Adrenal gland (tissue), 5 donors: Measurements from ENCODE around the gene SAMHD1.

Experiments
- CTCF ChIP-seq, 6 experiments: fragments of 450-650 bp in 4 of 6; fragments of 200-600 bp in 2 of 6; sonication (generic) in 1 of 6; IDR thresholded peaks; 1 replicate in 5 of 6; 2 replicates in 1 of 6; pipeline versions ENCODE4 v1.5.1 to v1.8.0; 2016 to 2021; ENCODE audit warnings: antibody characterized with exemption in 6 of 6, mild to moderate bottlenecking in 2 of 6, moderate library complexity in 1 of 6
- POLR2A ChIP-seq, 2 donors: fragments of 450-650 bp; IDR thresholded peaks; one replicate each; pipeline ENCODE4 v1.6.1; 2017; ENCODE audit warnings: antibody characterized with exemption in 2 of 2, mild to moderate bottlenecking in 2 of 2, moderate library complexity in 1 of 2
- donor health status: DM: no; HTN: no; CAD: no.

- TF ChIP-seq CTCF (IDR thresholded peaks at IDR 0.05), result no peak
- no peak for TF ChIP-seq POLR2A (IDR thresholded peaks at IDR 0.05)
Measured at GRCh38 chr20:36855241-36855657, 96.3 kb downstream of the SAMHD1 start.
